ENCODE measurements around the gene OTOA.

DNA sequence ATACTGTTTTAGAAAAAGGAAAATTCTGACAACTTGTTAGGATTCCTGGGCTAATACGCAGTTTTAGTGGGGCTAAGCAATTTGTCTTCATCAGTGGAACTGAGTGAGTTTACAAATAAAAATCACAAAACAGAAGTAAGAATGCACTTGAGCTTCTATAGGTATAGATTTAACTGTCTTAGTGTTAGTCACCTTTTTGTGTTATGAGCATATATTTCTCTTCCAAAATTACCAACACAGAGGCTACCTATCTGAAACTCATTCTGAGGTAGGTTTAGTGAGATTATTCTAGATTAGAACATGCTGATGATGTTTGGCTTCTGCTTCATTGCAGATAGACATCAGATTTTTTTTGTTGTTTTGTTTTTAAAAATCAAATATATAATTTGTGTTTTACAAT lies 41.2 kb upstream of the OTOA start:
- TF ChIP-seq, protein P1, sequence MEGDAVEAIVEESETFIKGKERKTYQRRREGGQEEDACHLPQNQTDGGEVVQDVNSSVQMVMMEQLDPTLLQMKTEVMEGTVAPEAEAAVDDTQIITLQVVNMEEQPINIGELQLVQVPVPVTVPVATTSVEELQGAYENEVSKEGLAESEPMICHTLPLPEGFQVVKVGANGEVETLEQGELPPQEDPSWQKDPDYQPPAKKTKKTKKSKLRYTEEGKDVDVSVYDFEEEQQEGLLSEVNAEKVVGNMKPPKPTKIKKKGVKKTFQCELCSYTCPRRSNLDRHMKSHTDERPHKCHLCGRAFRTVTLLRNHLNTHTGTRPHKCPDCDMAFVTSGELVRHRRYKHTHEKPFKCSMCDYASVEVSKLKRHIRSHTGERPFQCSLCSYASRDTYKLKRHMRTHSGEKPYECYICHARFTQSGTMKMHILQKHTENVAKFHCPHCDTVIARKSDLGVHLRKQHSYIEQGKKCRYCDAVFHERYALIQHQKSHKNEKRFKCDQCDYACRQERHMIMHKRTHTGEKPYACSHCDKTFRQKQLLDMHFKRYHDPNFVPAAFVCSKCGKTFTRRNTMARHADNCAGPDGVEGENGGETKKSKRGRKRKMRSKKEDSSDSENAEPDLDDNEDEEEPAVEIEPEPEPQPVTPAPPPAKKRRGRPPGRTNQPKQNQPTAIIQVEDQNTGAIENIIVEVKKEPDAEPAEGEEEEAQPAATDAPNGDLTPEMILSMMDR (IDR thresholded peaks at IDR 0.05; ENCODE audit: borderline replicate concordance, extremely low read depth, low read length, poor library complexity, severe bottlenecking) = no peak
- no peak for TF ChIP-seq EZH2 (IDR thresholded peaks at IDR 0.05; ENCODE audit: borderline replicate concordance, low read depth, low read length, severe bottlenecking)
